ENCODE results near the gene NAA25.

The NAA25 gene

DNA sequence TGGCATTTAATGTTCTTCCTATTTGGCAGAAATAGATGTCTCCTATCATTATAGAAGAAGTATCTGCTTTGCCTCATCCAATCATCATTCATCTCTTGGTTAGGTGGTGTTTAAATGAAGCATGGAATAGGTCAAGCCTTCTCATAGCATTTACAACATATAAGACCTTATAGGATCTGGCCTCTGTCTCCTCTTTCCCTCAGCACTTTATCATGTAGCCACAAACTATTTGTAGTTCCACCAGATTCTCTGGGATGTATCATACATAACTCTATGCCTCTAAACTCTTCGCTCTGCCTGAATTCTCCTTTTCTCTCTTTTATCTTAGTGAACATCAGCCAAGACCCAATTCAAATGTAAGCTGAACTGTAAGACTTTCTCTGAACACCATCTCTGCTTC lies 20.7 kb downstream of the NAA25 start:
- no peak overlapping the region for H2BK120ac ChIP-seq (ENCODE audit: low read depth, low read length)
- no peak overlapping the region for H2BK12ac ChIP-seq (ENCODE audit: low read length)
- no peak overlapping the region for H2BK15ac ChIP-seq (ENCODE audit: low read length)
- no peak overlapping the region for H2AK5ac ChIP-seq (ENCODE audit: low read depth, low read length)
- peaks cover 11 to 86% of the 10 kb centered on the region in 2 donors for H3K36me3 ChIP-seq (replicated peaks in 1 of 2; ENCODE audit: control insufficient read depth in 2 of 2, insufficient read depth in 2 of 2, low read length in 2 of 2)
- no peak overlapping the region for H2AFZ ChIP-seq (ENCODE audit: low read length)
- no peak overlapping the region for H4K8ac ChIP-seq (ENCODE audit: low read depth, low read length)
- H3K4me2 ChIP-seq (ENCODE audit: insufficient read depth, low read length, poor library complexity, severe bottlenecking): no peak overlapping the region
- H3K27me3 ChIP-seq (ENCODE audit: control insufficient read depth in 3 of 3, insufficient read depth in 3 of 3, low read depth in 1 of 3, low read length in 3 of 3): no peaks in the 10 kb centered on the region
- no peak overlapping the region for H2BK5ac ChIP-seq (ENCODE audit: low read length)
- no peaks in the 10 kb centered on the region for H3K79me1 ChIP-seq (ENCODE audit: low read depth, low read length)
- no peak overlapping the region for H3K23ac ChIP-seq (ENCODE audit: low read depth, low read length, poor library complexity)
- H3K18ac ChIP-seq (ENCODE audit: low read length): no peak overlapping the region
- H3K4me1 ChIP-seq (ENCODE audit: control insufficient read depth in 2 of 2, insufficient read depth in 1 of 2, low read depth in 1 of 2, low read length in 2 of 2): no peaks in the 10 kb centered on the region
- no peak overlapping the region for H4K91ac ChIP-seq (ENCODE audit: low read depth, low read length, poor library complexity)
- no peak overlapping the region for H3K27ac ChIP-seq (replicated peaks; ENCODE audit: low read length)
- H3K14ac ChIP-seq (ENCODE audit: low read length): no peak overlapping the region
- no peaks in the 10 kb centered on the region for H3K9me3 ChIP-seq (replicated peaks in 1 of 2; ENCODE audit: control insufficient read depth in 2 of 2, insufficient read depth in 1 of 2, low read depth in 1 of 2, low read length in 2 of 2)
- H3K9ac ChIP-seq (ENCODE audit: low read depth, low read length, poor library complexity): no peak overlapping the region
- DNase-seq (ENCODE audit: low spot score): no peak
- no peak overlapping the region for H3K4ac ChIP-seq (ENCODE audit: low read length)
- H3K4me3 ChIP-seq (ENCODE audit: low read length in 2 of 2): no peak overlapping the region
- WGBS, 2 donors (ENCODE audit: extremely low coverage in 2 of 2, insufficient read length in 2 of 2, insufficient replicate concordance in 1 of 2): no CpG with 5 or more reads among the region's 1 CpG

- H3K4me1 ChIP-seq (ENCODE audit: control insufficient read depth in 2 of 2, insufficient read depth in 1 of 2, low read depth in 1 of 2, low read length in 2 of 2): no peaks in the 10 kb centered on the region
- H4K91ac ChIP-seq (ENCODE audit: low read depth, low read length, poor library complexity): no peak overlapping the region
- no peak overlapping the region for H3K4ac ChIP-seq (ENCODE audit: low read length)
- no peaks in the 10 kb centered on the region for H3K27me3 ChIP-seq (ENCODE audit: control insufficient read depth in 3 of 3, insufficient read depth in 3 of 3, low read depth in 1 of 3, low read length in 3 of 3)
- H3K9ac ChIP-seq (ENCODE audit: low read depth, low read length, poor library complexity): no peak overlapping the region
- DNase-seq (ENCODE audit: low spot score): no peak
- no peaks in the 10 kb centered on the region for H3K79me1 ChIP-seq (ENCODE audit: low read depth, low read length)
- no peaks in the 10 kb centered on the region for H3K9me3 ChIP-seq (replicated peaks in 1 of 2; ENCODE audit: control insufficient read depth in 2 of 2, insufficient read depth in 1 of 2, low read depth in 1 of 2, low read length in 2 of 2)
- no peak overlapping the region for H3K4me3 ChIP-seq (ENCODE audit: low read length in 2 of 2)
- H3K18ac ChIP-seq (ENCODE audit: low read length): no peak overlapping the region
- WGBS, 2 donors (ENCODE audit: extremely low coverage in 2 of 2, insufficient read length in 2 of 2, insufficient replicate concordance in 1 of 2): no CpG with 5 or more reads among the region's 2 CpGs
- H2AFZ ChIP-seq (ENCODE audit: low read length): no peak overlapping the region
- no peak overlapping the region for H2BK5ac ChIP-seq (ENCODE audit: low read length)
- no peak overlapping the region for H2BK15ac ChIP-seq (ENCODE audit: low read length)
- H3K36me3 ChIP-seq (replicated peaks in 1 of 2; ENCODE audit: control insufficient read depth in 2 of 2, insufficient read depth in 2 of 2, low read length in 2 of 2): peaks cover 12 to 84% of the 10 kb centered on the region in 2 donors
- no peak overlapping the region for H3K4me2 ChIP-seq (ENCODE audit: insufficient read depth, low read length, poor library complexity, severe bottlenecking)
- no peak overlapping the region for H2BK120ac ChIP-seq (ENCODE audit: low read depth, low read length)
- no peak overlapping the region for H3K23ac ChIP-seq (ENCODE audit: low read depth, low read length, poor library complexity)
- H3K14ac ChIP-seq (ENCODE audit: low read length): no peak overlapping the region
- H3K27ac ChIP-seq (replicated peaks; ENCODE audit: low read length): no peak overlapping the region
- H2BK12ac ChIP-seq (ENCODE audit: low read length): no peak overlapping the region
- H2AK5ac ChIP-seq (ENCODE audit: low read depth, low read length): no peak overlapping the region
- H4K8ac ChIP-seq (ENCODE audit: low read depth, low read length): no peak overlapping the region
These were observed 21.3 kb downstream of the NAA25 start for GRCh38 chr12:112087055-112087850.

- no peak overlapping the region for H2AFZ ChIP-seq (ENCODE audit: low read length)
These were observed 42.0 kb downstream of the NAA25 start for GRCh38 chr12:112066566-112066965.

DNA sequence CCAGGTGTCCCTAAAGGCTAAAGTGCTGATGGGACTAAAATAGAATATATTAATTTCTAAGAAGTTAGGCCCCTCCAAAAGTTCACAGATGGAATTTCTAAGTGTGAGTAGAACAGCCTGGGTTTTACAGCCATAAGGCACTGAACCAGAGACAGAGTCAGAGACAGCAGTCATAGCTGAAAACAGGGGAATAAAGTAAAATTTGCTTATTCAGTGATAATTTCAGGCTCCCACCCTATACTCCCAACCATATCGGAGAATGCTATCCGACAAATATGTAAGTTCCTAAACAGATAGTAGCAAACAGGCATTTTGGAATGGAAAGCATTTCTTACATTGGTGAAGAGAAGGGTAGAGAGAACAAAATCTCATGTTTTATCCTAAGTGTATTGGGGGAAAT lies 45.3 kb downstream of the NAA25 start:
- Histone ChIP-seq H3K23ac (ENCODE audit: low read depth, low read length, poor library complexity) (no peak overlapping the region), H3K4me3 (ENCODE audit: low read length in 2 of 2) (no peak overlapping the region), H3K27me3 (ENCODE audit: control insufficient read depth in 3 of 3, insufficient read depth in 3 of 3, low read depth in 1 of 3, low read length in 3 of 3) (no peaks in the 10 kb centered on the region), H3K18ac (ENCODE audit: low read length) (no peak overlapping the region), H4K91ac (ENCODE audit: low read depth, low read length, poor library complexity) (no peak overlapping the region), H4K8ac (ENCODE audit: low read depth, low read length) (no peak overlapping the region), H3K14ac (ENCODE audit: low read length) (no peak overlapping the region), H3K9me3 (replicated peaks in 1 of 2; ENCODE audit: control insufficient read depth in 2 of 2, insufficient read depth in 1 of 2, low read depth in 1 of 2, low read length in 2 of 2) (no peaks in the 10 kb centered on the region), H2BK120ac (ENCODE audit: low read depth, low read length) (no peak overlapping the region), H2BK15ac (ENCODE audit: low read length) (no peak overlapping the region), H3K4me2 (ENCODE audit: insufficient read depth, low read length, poor library complexity, severe bottlenecking) (no peak overlapping the region), H3K27ac (replicated peaks; ENCODE audit: low read length) (no peak overlapping the region), H3K4me1 (ENCODE audit: control insufficient read depth in 2 of 2, insufficient read depth in 1 of 2, low read depth in 1 of 2, low read length in 2 of 2) (no peaks in the 10 kb centered on the region), H2BK12ac (ENCODE audit: low read length) (no peak overlapping the region), H2BK5ac (ENCODE audit: low read length) (no peak overlapping the region), H3K79me1 (ENCODE audit: low read depth, low read length) (no peaks in the 10 kb centered on the region), H2AK5ac (ENCODE audit: low read depth, low read length) (no peak overlapping the region), H3K4ac (ENCODE audit: low read length) (no peak overlapping the region), H3K9ac (ENCODE audit: low read depth, low read length, poor library complexity) (no peak overlapping the region), H2AFZ (ENCODE audit: low read length) (no peak overlapping the region), H3K36me3 (replicated peaks in 1 of 2; ENCODE audit: control insufficient read depth in 2 of 2, insufficient read depth in 2 of 2, low read length in 2 of 2) (peaks cover 20 to 96% of the 10 kb centered on the region in 2 donors)
- no peak for DNase-seq (ENCODE audit: low spot score)
- no CpG with 5 or more reads among the region's 2 CpGs for WGBS, 2 donors (ENCODE audit: extremely low coverage in 2 of 2, insufficient read length in 2 of 2, insufficient replicate concordance in 1 of 2)

More at GRCh38 chr12:112066566-112066965, 42.0 kb downstream of the NAA25 start:
- Histone ChIP-seq H2BK15ac (ENCODE audit: low read length) (no peak overlapping the region), H3K14ac (ENCODE audit: low read length) (no peak overlapping the region), H3K4ac (ENCODE audit: low read length) (no peak overlapping the region), H2BK5ac (ENCODE audit: low read length) (no peak overlapping the region), H4K8ac (ENCODE audit: low read depth, low read length) (no peak overlapping the region), H3K9me3 (replicated peaks in 1 of 2; ENCODE audit: control insufficient read depth in 2 of 2, insufficient read depth in 1 of 2, low read depth in 1 of 2, low read length in 2 of 2) (no peaks in the 10 kb centered on the region), H3K23ac (ENCODE audit: low read depth, low read length, poor library complexity) (no peak overlapping the region), H3K27ac (replicated peaks; ENCODE audit: low read length) (no peak overlapping the region), H3K4me2 (ENCODE audit: insufficient read depth, low read length, poor library complexity, severe bottlenecking) (no peak overlapping the region), H3K18ac (ENCODE audit: low read length) (no peak overlapping the region), H4K91ac (ENCODE audit: low read depth, low read length, poor library complexity) (no peak overlapping the region), H3K36me3 (replicated peaks in 1 of 2; ENCODE audit: control insufficient read depth in 2 of 2, insufficient read depth in 2 of 2, low read length in 2 of 2) (peaks cover 23 to 95% of the 10 kb centered on the region in 2 donors), H3K4me1 (ENCODE audit: control insufficient read depth in 2 of 2, insufficient read depth in 1 of 2, low read depth in 1 of 2, low read length in 2 of 2) (no peaks in the 10 kb centered on the region), H3K27me3 (ENCODE audit: control insufficient read depth in 3 of 3, insufficient read depth in 3 of 3, low read depth in 1 of 3, low read length in 3 of 3) (no peaks in the 10 kb centered on the region), H3K4me3 (ENCODE audit: low read length in 2 of 2) (no peak overlapping the region), H2AK5ac (ENCODE audit: low read depth, low read length) (no peak overlapping the region), H3K79me1 (ENCODE audit: low read depth, low read length) (no peaks in the 10 kb centered on the region), H3K9ac (ENCODE audit: low read depth, low read length, poor library complexity) (no peak overlapping the region), H2BK12ac (ENCODE audit: low read length) (no peak overlapping the region), H2BK120ac (ENCODE audit: low read depth, low read length) (no peak overlapping the region)
- no peak for DNase-seq (ENCODE audit: low spot score)
- no CpG with 5 or more reads among the region's 2 CpGs for WGBS, 2 donors (ENCODE audit: extremely low coverage in 2 of 2, insufficient read length in 2 of 2, insufficient replicate concordance in 1 of 2)

Measured in neuronal stem cell (in vitro differentiated cells).